A673 (cell line): ENCODE measurements around the gene NUP210L. TPM values are rescaled to one million over a fixed set of nuclear protein-coding genes. Genes with fewer than 3 reads are reported as not detected.
A peak's percentile ranks its signal among the peaks of the same experiment; 100 is the strongest.

ENCODE experiments used
- Bru-seq: library from RNA; stranded (reverse); fragments of 400-500 nt; gene quantifications from one replicate; lab custom pipeline; 2021; lab: Mats Ljungman, UMichigan
- BruChase-seq, 2 experiments: library from RNA; stranded (reverse); fragments of 400-500 nt; gene quantifications; one replicate each; lab custom pipeline; 2021; lab: Mats Ljungman, UMichigan
- BruUV-seq: library from RNA; stranded (reverse); fragments of 400-500 nt; replicated peaks from 2 replicates; lab custom pipeline; 2021; lab: Mats Ljungman, UMichigan
- CTCF ChIA-PET: fragments of 300-600 bp; sonication (Branson Sonifier 250); formaldehyde crosslinking; loops from one replicate; lab custom pipeline; 2022; ENCODE audit warnings: antibody characterized with exemption; lab: Charles Lee
- POLR2A ChIA-PET: fragments of 300-600 bp; sonication (Branson Sonifier 250); formaldehyde crosslinking; loops from one replicate; lab custom pipeline; 2022; ENCODE audit warnings: antibody characterized with exemption; ENCODE audit not compliant: low non-redundant PET; lab: Charles Lee
- DNase-seq: peaks from one replicate; pipeline ENCODE4 v3.0.0-alpha.2; 2015; ENCODE audit warnings: low spot score
- H3K27ac ChIP-seq: fragments of 200-600 bp; sonication (generic); 2 replicates; pipeline ENCODE4 v1.5.1; 2016; ENCODE audit warnings: mixed run types, low read depth, mild to moderate bottlenecking, mixed read lengths, antibody characterized with exemption, low read length; ENCODE audit not compliant: poor library complexity, severe bottlenecking
- H3K27me3 ChIP-seq: fragments of 200-600 bp; sonication (generic); replicated peaks from 2 replicates; pipeline ENCODE4 v1.6.1; 2017; ENCODE audit warnings: mixed run types, low read depth, mild to moderate bottlenecking, mixed read lengths, antibody characterized with exemption, low read length; ENCODE audit not compliant: insufficient read depth, poor library complexity
- H3K36me3 ChIP-seq: fragments of 200-600 bp; sonication (generic); 2 replicates; pipeline ENCODE4 v1.6.1; 2016; ENCODE audit warnings: mixed run types, mild to moderate bottlenecking, mixed read lengths, antibody characterized with exemption, low read length; ENCODE audit not compliant: insufficient read depth, poor library complexity, severe bottlenecking
- H3K4me1 ChIP-seq: fragments of 200-600 bp; sonication (generic); 2 replicates; pipeline ENCODE4 v1.6.1; 2017; ENCODE audit warnings: mixed run types, mild to moderate bottlenecking, mixed read lengths, antibody characterized with exemption, low read length; ENCODE audit not compliant: insufficient read depth, poor library complexity, severe bottlenecking
- H3K4me3 ChIP-seq: fragments of 200-600 bp; sonication (generic); 2 replicates; pipeline ENCODE4 v1.5.1; 2016; ENCODE audit warnings: low read depth, mixed run types, mild to moderate bottlenecking, mixed read lengths, low read length; ENCODE audit not compliant: poor library complexity, severe bottlenecking
- H3K9me3 ChIP-seq: fragments of 200-600 bp; sonication (generic); 2 replicates; pipeline ENCODE4 v1.6.1; 2016; ENCODE audit warnings: mixed run types, low read depth, mild to moderate bottlenecking, mixed read lengths, antibody characterized with exemption, low read length; ENCODE audit not compliant: poor library complexity, severe bottlenecking
- CTCF ChIP-seq: fragments of 300-800, 200-600 bp; sonication (generic); conservative IDR thresholded peaks from 2 replicates; pipeline ENCODE4 v1.5.1; 2017; ENCODE audit warnings: low read depth, mild to moderate bottlenecking, antibody characterized with exemption, low read length, moderate library complexity, mixed read lengths
- EZH2 ChIP-seq: fragments of 200-600 bp; sonication (generic); IDR thresholded peaks from 2 replicates; pipeline ENCODE4 v1.6.1; 2017; ENCODE audit warnings: borderline replicate concordance, low read depth, mild to moderate bottlenecking, mixed read lengths, antibody characterized with exemption, low read length; ENCODE audit not compliant: poor library complexity, severe bottlenecking
- intact Hi-C: fragments of 100-400 bp; cut with micrococcal nuclease; formaldehyde crosslinking; loops from one replicate; pipeline ENCODE4 v1.10.0; 2022; ENCODE audit not compliant: unreplicated experiment
- long read RNA-seq: library from polyadenylated mRNA; stranded (forward); transcript quantifications from one replicate; pipeline ENCODE4 v2.0.0, GENCODE V29; 2022
- total RNA-seq: library from RNA; stranded (reverse); gene quantifications from 2 replicates; pipeline ENCODE4 v1.2.3, GENCODE V29; 2021

Gene NUP210L
- total RNA-seq, result 0.04 and 0.09 TPM in 2 replicates
- Bru-seq, nascent RNA, result percentile 23 among the genes with signal in this experiment
- percentile 21 among the genes with signal in this experiment for BruChase-seq, experiment 1, labeled RNA remaining after a 2-hour chase
- percentile 27 among the genes with signal in this experiment for BruChase-seq, experiment 2, labeled RNA remaining after a 6-hour chase
- long read RNA-seq, partial matches to known transcripts, result 0 of 5 reads
- long read RNA-seq, other reads (novel, unspliced or antisense), result 5 of 5 reads

- POLR2A ChIA-PET, result no interaction called here
- Histone ChIP-seq H3K27me3 (no peaks in the 10 kb centered on the region), H3K27ac (peak within 1 kb of the TSS; percentile 5), H3K36me3 (peaks cover 42% of the 10 kb centered on the region), H3K4me3 (no peak within 1 kb of the TSS), H3K4me1 (peaks cover 7% of the 10 kb centered on the region), H3K9me3 (no peaks in the 10 kb centered on the region)
- DNase-seq, result no peak
- intact Hi-C loops, result no loop called here
- BruUV-seq, result no TSS peak
- CTCF ChIA-PET, result no interaction called here
- TF ChIP-seq CTCF (no peak), EZH2 (no peak)
These were observed at the start of gene NUP210L for GRCh38 chr1:154154534-154155191. NUP210L (minus strand) TSS chr1:154155073.

- H3K36me3 ChIP-seq, result no peaks in the 10 kb centered on the region
- BruUV-seq, result no TSS peak
- POLR2A ChIA-PET, result no interaction called here
- H3K27ac ChIP-seq, result no peak overlapping the region
- intact Hi-C loops, result loop anchor here (1.0 to 2.0 kb wide), 2 partner anchors 73 to 135 kb away; partner anchors contain the start of gene HAX1
- no peaks in the 10 kb centered on the region for H3K27me3 ChIP-seq
- CTCF ChIA-PET, result interaction anchor here (0.5 to 2.1 kb wide), 7 partner anchors 12 to 172 kb away, joined by 3 to 13 read pairs (median 6); no protein-coding TSS in a partner anchor
- DNase-seq, result no peak
- H3K4me1 ChIP-seq, result no peaks in the 10 kb centered on the region
- TF ChIP-seq CTCF, result no peak
- TF ChIP-seq EZH2, result no peak
- no peaks in the 10 kb centered on the region for H3K9me3 ChIP-seq
- no peak overlapping the region for H3K4me3 ChIP-seq
These were observed 44.6 kb upstream of the NUP210L start for GRCh38 chr1:154199563-154199879.

- CTCF ChIA-PET, result interaction anchor here (0.5 to 2.1 kb wide), 6 partner anchors 13 to 136 kb away, joined by 3 to 13 read pairs (median 6); no protein-coding TSS in a partner anchor
- POLR2A ChIA-PET, result no interaction called here
- Histone ChIP-seq H3K27ac (no peak overlapping the region), H3K4me1 (no peaks in the 10 kb centered on the region), H3K27me3 (no peaks in the 10 kb centered on the region), H3K9me3 (no peaks in the 10 kb centered on the region), H3K36me3 (no peaks in the 10 kb centered on the region), H3K4me3 (peak overlapping the region; percentile 13)
- BruUV-seq, result no TSS peak
- DNase-seq, result peak; percentile 82
- intact Hi-C loops, result loop anchor here (1.0 to 2.0 kb wide), 2 partner anchors 73 to 136 kb away; partner anchors contain the start of gene HAX1
- TF ChIP-seq EZH2 (no peak), CTCF (peak; percentile 73)
These were observed 44.1 kb upstream of the NUP210L start for GRCh38 chr1:154198756-154199562.
